Thoracic aorta (tissue), 2 donors: ENCODE results near the gene PITPNC1. TPM values are rescaled to one million over a fixed set of nuclear protein-coding genes. Genes with fewer than 3 reads are reported as not detected.

Source experiments
- ATAC-seq: fragments of 150-250 bp; one replicate; pipeline ENCODE4 v1.8.0; 2017; ENCODE audit warnings: low read depth; ENCODE audit not compliant: insufficient number of reproducible peaks, low FRiP score
- DNase-seq: peaks from one replicate; pipeline ENCODE4 v3.0.0-alpha.2; 2020; ENCODE audit warnings: low spot score
- H3K27ac ChIP-seq, 2 donors: fragments of 200-600 bp; sonication (generic); 1 replicate in 1 of 2; 2 replicates in 1 of 2; pipeline ENCODE4 v1.5.1; 2016; ENCODE audit warnings: mild to moderate bottlenecking in 2 of 2, moderate library complexity in 2 of 2
- H3K27me3 ChIP-seq: fragments of 200-600 bp; sonication (generic); replicated peaks from 2 replicates; pipeline ENCODE4 v1.6.0; 2016; ENCODE audit warnings: mild to moderate bottlenecking; ENCODE audit not compliant: insufficient read depth
- H3K36me3 ChIP-seq: fragments of 200-600 bp; sonication (generic); one replicate; pipeline ENCODE4 v1.5.1; 2016
- H3K4me1 ChIP-seq, 2 donors: fragments of 200-600 bp; sonication (generic); 1 replicate in 1 of 2; 2 replicates in 1 of 2; pipeline versions ENCODE4 v1.5.1 to v1.6.0; 2016; ENCODE audit warnings: low read depth in 2 of 2, mild to moderate bottlenecking in 1 of 2; ENCODE audit not compliant: control insufficient read depth in 1 of 2
- H3K4me3 ChIP-seq: fragments of 200-600 bp; sonication (generic); 2 replicates; pipeline ENCODE4 v1.5.1; 2016; ENCODE audit warnings: mild to moderate bottlenecking
- H3K9me3 ChIP-seq: fragments of 200-600 bp; sonication (generic); 2 replicates; pipeline ENCODE4 v1.5.1; 2016
- CTCF ChIP-seq: fragments of 200-600 bp; sonication (generic); IDR thresholded peaks from one replicate; pipeline ENCODE4 v1.5.1; 2019; ENCODE audit warnings: antibody characterized with exemption
- total RNA-seq, 2 donors: library from RNA; depleted of rRNA; stranded (reverse); fragments of >200 nt; gene quantifications; one replicate each; pipeline versions ENCODE4 v1.1.0 to v1.2.3, GENCODE V29; 2016

Gene PITPNC1
- total RNA-seq, 2 donors from 2014 or later = 8.4 to 28.8 TPM

- Histone ChIP-seq H3K9me3 (no peaks in the 10 kb centered on the region), H3K4me1 (no peaks in the 10 kb centered on the region), H3K4me3 (no peak overlapping the region), H3K27ac (no peak overlapping the region), H3K36me3 (no peaks in the 10 kb centered on the region), H3K27me3 (no peaks in the 10 kb centered on the region)
- DNase-seq (no peak), ATAC-seq (no peak)
- no peak for TF ChIP-seq CTCF
Observed at GRCh38 chr17:67636834-67637520, 259.9 kb downstream of the PITPNC1 start.

GRCh38 chr17:67637901-67638641 lies 261.0 kb downstream of the PITPNC1 start:
- no peak for ATAC-seq
- Histone ChIP-seq H3K27ac (no peak overlapping the region), H3K4me3 (no peak overlapping the region)

GRCh38 chr17:67638871-67639270 lies 261.8 kb downstream of the PITPNC1 start:
- no peak for TF ChIP-seq CTCF
- Histone ChIP-seq H3K9me3 (no peaks in the 10 kb centered on the region), H3K4me3 (no peak overlapping the region), H3K36me3 (no peaks in the 10 kb centered on the region), H3K27ac (no peak overlapping the region), H3K27me3 (no peaks in the 10 kb centered on the region), H3K4me1 (no peaks in the 10 kb centered on the region)
- DNase-seq (no peak), ATAC-seq (no peak)

More at GRCh38 chr17:67637901-67638641, 261.0 kb downstream of the PITPNC1 start:
- Histone ChIP-seq H3K9me3 (no peaks in the 10 kb centered on the region), H3K4me1 (no peaks in the 10 kb centered on the region), H3K27me3 (no peaks in the 10 kb centered on the region), H3K36me3 (no peaks in the 10 kb centered on the region)
- DNase-seq = no peak
- no peak for TF ChIP-seq CTCF

GRCh38 chr17:67639555-67639954 lies 262.5 kb downstream of the PITPNC1 start:
- H3K36me3 ChIP-seq = no peaks in the 10 kb centered on the region
- H3K27me3 ChIP-seq = no peaks in the 10 kb centered on the region
- H3K4me3 ChIP-seq = no peak overlapping the region
- H3K9me3 ChIP-seq = no peaks in the 10 kb centered on the region
- H3K4me1 ChIP-seq = no peaks in the 10 kb centered on the region
- no peak for DNase-seq
- no peak for ATAC-seq
- TF ChIP-seq CTCF = no peak
- H3K27ac ChIP-seq = no peak overlapping the region

- no peak overlapping the region for H3K27ac ChIP-seq
- no peak overlapping the region for H3K4me3 ChIP-seq
- TF ChIP-seq CTCF = no peak
- no peaks in the 10 kb centered on the region for H3K4me1 ChIP-seq
- H3K27me3 ChIP-seq = no peaks in the 10 kb centered on the region
- DNase-seq = no peak
- no peak for ATAC-seq
- H3K9me3 ChIP-seq = no peaks in the 10 kb centered on the region
- H3K36me3 ChIP-seq = no peaks in the 10 kb centered on the region
Observed at GRCh38 chr17:67639979-67640378, 262.9 kb downstream of the PITPNC1 start.
